HG02852 (cell line): ENCODE results near the gene SPRED1.
"Not testable (repeated sequence)": the region's sequence is repeated elsewhere in the genome, so short reads cannot be mapped to it uniquely, and the experiment has no call there.

Experiments
- ATAC-seq: cut with Tn5 transposase; IDR thresholded peaks from one replicate; pipeline ENCODE4 v1.9.1; 2021; ENCODE audit warnings: mild to moderate bottlenecking, moderate library complexity; ENCODE audit not compliant: unreplicated experiment

Gene SPRED1

DNA sequence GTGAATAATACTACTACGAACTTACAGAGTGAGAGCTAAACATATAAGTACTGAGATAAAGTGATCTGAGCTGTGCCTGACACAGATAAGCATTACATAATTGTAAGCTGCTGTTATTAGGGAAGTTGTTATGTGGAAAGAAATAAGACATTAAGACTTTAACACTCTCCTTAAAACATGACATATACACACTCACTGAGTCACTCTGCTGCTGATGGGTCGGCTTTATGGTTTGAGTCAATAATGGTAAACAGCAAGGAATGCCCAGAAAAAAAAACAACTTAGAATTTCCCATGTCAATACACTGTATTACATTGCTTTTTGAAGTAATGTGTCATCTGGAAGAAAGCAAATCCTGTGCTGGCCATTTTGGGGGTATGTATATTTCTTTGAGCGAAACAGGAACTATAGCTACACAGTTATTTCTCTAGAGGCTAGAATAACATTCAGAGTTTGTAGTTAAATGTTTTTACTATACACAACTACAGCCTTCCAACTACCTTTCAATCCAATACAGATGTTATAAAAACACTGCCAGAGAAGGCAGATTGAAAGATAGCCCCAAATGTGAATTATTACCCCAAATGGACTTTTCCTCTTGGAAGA lies 22.8 kb upstream of the SPRED1 start:
- no peak for ATAC-seq

DNA sequence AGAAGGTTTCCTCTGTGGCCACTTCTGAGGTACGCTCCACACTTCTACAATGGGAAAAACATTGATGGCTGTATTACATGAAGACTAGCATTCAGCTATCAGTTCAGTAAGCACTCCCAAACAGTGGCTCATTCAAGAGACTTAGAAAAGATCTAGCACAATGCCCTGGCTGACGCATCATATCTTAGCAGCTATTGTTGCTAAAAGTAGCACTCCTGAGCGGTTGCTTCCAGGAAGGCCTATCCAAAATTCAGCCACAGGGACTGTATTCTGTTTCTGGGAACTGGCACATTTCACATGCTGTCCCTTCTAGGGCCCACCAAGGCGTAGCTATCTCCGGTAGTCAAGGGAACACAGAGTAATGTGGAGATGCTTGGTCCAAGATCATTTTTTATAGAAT lies 21.2 kb upstream of the SPRED1 start:
- no peak for ATAC-seq

DNA sequence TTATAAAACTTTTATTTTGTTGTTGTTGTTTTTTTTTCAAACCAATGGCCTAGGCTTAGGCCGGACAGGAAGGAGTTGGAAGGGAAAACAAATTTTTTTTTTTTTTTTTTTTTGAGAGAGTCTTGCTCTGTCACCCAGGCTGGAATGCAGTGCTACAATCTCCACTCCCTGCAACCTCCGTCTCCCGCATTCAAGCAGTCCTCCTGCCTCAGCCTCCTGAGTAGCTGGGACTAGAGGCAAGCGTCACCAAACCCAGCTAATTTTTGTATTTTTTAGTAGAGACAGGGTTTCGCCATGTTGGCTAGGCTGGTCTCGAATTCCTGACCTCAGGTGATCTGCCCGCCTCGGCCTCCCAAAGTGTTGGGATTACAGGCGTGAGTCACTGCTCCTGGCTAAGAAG lies 15.6 kb upstream of the SPRED1 start:
- not testable (repeated sequence) for ATAC-seq

DNA sequence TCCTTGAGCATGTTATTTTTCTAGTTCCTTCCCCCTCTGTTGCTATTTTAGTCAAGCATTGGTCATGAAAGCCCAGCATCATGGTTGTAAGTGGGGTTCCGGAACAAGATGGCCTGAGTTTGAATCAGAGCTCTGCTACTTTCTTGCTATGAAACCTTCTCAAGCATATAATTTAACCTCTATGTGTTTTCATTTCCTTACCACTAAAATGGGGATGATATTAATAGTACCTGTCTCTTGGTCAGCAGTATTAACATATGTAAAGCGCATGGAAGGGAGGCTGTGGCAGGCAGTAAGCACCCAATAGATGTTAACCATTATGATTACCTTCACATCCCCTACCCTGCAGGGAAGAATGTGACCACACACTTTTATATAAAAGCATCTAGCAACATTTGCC lies 14.3 kb upstream of the SPRED1 start:
- ATAC-seq: peak; percentile 57

DNA sequence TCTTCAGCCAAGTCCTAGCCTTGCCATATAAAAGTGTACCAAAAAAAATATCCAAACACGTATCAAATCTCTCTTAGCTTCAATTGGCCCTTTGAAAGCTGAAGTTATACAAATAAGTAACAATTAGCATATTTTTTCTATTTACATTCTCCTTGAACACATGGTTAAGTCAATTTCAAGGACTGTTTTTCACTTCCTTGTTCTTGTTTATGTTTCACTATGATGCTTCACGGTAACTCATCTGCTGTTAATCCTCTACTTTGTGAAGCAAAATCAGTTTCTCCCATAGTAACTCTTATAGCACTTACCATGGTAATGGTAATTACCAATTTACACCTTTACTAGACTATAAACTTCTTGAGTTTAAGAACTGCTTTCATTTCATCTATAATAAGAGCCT lies 10.6 kb upstream of the SPRED1 start:
- peak; percentile 88 for ATAC-seq

DNA sequence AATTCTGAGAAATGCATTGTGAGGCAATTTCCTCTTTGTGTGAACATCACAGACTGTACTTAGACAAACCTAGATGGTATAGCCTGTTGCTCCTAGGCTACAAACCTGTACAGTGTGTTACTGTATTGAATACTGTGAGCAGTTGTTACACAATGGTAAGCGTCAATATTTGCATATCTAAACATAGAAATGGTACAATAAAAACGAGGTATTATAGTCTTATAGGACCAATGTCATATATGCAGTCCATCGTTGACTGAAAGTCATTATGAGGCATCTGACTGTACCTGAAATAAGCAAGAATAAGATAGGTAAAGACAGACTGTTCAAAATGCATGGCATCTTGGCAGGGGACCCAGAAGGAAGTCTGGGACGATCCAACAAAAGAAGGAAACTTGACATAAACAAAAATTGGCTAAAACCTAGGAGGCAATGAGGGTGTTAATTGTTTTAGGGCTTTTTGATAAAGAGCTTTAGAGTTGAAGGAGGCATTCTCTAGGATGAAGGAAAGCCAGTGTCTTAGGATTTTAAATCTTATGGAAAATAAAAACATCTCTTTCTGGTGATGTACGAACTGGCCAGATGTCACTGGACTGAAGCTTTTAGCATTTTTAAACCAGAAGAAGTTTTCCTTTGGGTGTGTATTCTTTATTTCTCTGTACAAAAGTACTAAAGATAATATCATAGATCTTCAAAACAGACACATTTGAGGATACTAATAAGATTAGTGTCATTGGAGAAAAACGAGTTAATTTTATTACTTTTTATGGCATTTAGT lies 9.2 kb upstream of the SPRED1 start:
- ATAC-seq: no peak

DNA sequence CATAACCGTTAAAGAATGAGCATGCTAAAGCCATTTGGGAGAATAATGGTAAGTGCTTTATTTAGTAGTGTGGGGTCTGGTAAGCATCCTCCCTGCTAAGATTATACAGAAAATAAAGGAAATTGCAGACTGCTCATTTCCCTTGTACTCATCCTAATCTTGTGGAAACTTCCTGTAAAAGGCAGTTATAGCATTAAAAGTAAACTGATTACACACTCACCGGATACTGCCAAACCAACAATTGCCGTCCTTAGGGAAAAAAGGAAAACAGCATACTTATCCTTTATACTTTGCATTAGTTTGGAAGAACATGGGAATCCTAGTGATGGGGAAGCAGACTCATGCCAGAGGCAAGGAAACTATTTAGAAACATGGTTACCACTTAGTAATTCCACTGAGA lies 5.3 kb upstream of the SPRED1 start:
- no peak for ATAC-seq

DNA sequence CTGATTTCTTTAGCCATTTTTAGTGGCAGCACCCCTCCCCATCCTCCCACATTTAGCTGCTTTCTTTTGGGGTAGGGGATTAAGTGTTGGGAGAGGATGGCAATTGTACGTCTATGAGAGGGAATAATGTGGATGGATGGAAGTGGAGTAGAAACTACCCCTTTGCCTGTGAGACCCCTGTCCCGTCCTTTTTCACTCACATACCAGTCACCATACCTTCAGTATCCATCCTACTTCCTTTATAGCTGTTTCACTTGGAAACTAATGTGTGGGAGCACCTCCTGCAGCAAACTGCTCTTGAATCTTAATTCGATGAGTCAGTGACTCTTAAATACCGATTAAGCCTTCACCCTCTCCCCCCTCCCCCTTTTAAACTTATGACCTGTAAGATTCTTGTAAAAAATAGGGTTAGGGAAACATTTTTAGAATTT lies 730 bp downstream of the SPRED1 start:
- ATAC-seq: no peak

DNA sequence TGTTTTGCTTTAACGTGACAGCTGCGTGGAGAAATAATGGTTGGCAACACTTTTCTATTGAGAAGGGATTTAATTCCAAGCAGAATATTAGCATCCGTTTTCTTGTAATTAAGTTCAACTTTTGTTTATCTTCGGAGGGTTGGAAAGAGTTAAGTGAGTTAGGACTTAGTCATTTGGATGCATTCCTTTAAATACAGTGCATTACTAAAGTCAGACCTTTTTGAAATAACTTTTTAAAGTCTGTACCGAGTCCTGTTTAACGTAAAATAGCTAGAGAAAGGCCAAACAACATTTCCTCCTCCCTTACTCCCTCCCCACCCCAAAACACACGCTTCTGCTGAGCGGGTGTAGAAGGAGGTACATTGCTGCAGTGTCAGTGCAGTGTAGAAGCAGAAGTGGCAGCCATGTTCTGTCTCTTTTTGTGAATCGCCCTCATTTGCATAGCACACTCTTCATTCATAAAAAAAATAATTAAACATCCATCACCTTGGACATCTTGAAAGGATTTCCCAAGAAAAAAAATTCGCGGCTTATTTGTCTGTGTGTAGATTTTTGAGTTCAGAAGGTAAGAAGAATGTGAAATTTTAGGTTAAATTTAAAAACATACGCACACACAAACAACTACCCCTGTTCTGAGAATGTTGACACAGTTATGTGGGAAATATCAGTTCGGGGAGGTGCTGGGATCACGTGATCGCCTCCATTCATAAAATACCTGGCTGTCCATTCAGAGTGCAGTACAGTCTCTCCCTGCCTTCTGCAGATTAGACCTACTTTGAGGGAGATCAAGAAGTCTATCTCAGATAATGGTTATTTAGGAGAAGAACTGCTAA lies 1.6 kb downstream of the SPRED1 start:
- ATAC-seq: peak; percentile 35

DNA sequence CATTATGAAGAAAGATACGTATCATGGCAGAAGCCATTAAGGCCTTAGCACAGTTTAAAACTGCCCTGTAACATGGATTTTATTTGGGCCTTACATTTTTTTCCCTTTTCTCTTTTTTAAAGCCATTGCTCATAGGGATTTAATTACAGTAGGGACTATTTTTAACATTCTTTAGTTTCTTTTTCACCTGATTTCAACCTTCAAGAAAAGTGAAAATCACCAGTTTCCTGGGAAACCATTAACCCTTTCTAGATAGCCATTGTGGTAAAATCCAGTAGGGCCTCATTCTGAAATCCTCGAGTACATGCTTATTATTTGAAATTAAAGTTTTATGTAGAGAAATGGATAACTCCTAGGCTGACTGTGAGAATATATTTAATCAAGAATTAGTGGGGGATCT lies 3.1 kb downstream of the SPRED1 start:
- ATAC-seq: no peak

DNA sequence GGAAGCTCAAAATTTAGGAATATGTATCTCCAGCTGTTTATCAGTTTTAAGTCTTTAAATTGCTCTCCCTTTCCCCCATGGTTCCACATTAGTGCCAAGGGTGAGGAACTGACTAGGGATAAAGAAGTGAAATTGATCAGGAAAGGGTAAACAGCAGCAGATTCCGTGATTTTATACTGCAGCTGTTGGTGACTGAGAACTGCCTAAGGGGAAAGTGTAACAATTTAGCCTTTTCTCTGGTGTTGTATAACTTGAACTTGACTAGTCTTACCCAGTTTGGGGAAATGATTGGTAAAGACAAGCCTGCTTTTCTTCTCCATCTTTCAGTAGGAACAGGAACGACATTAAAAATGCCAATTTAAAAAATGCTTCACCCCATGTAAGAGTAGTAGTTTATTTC lies 5.0 kb downstream of the SPRED1 start:
- ATAC-seq: no peak

DNA sequence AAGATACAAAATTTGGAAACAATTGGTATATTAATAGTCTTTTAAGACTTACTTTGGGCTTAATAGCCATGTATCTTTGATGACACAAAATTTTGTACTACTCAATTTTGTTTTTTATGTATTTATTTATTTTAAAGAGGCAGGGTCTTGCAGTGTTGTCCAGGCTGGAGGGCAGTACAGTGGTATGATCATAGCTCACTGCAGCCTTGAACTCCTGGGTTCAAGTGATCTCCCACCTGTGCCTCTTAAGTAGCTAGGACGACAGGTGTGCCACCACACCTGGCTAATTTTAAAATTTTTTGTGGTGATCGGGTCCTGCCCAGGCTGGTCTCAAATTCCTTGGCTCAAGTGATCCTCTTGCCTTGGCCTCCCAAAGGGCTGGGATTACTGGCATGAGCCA lies 6.5 kb downstream of the SPRED1 start:
- no peak for ATAC-seq

DNA sequence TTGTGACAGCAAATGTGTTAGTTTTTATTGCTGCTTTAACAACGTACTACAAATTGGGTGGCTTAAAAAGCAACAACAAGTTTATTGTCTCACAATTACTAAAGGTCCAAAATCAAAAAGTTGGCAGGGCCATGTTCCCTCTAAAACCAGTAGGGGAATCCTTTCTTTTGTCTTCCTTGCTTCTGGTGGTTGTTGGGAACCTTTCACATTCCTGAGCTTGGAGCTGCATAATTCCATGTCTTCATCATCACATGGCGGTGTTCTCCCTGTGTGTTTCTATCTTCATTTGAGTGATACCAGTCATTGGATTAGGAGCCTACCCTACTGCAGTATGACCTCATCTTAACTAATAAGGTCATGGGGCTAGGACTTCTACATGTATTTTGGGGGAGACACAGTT lies 7.4 kb downstream of the SPRED1 start:
- ATAC-seq: no peak

DNA sequence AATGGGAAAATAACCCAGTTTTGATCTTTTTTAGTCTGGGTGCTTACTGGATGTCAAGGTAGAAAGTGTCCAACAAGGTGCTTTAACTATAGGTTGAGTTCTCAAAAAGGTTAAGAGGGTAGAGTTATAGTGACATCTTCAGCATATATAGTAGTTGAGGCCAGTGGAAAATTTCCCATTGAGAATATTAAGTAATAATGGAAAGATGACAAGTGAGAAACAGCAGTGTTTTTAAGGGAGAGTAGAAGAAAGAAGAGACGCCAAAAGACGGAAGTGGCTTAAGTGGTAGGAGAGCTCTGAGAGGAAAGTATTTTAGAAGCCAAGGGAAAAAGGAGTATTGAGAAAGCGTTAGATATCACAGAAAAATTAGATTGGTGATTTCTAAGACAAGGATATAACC lies 10.6 kb downstream of the SPRED1 start:
- no peak for ATAC-seq

DNA sequence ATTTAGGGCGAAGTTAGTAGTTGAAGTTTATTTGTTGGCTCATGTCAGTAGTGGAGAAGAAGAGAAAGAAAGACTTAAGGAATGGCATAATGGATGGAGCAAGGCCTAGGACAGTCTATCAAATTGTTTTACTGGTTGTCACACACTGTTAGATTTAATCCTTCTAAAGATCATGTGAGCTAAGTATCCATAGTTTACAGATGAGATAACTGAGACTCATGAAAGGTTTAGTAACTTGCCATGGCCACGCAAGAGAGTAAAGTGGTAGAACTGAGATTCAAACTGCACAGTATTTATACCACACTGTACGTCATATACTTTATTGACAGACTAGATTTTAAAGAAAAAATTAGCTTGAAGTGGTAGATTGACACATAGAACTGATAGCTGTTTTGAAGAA lies 11.4 kb downstream of the SPRED1 start:
- no peak for ATAC-seq

DNA sequence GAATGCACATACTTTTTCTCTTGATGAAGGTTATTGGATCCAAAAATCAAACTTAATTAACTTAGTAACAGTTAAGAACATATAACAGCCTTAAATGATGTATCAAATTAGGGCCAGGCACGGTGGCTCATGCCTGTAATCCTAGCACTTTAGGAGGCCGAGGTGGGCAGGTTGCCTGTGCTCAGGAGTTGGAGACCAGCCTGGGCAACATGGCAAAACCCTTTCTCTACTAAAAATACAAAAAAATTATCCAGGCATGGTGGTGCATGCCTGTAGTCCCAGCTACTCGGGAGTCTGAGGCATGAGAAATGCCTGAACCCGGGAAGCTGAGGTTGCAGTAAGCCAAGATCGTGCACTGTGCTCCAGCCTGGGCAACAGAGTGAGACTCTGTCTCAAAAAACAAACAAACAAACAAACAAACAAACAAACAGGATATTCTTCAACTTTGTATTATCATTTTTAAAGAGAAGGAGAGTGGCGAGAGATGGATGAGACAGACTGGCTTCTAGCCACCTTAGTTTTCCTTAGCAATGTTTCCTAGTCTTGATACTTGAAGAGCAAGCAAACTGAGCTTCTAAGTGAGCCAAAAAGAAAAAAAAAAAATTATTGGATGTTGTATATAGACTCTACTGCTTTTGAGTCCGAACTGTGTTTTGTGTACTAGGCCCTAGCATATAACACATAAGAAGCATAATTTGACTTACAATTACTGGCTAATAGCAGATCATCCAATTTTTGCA lies 13.8 kb downstream of the SPRED1 start:
- ATAC-seq: no peak

DNA sequence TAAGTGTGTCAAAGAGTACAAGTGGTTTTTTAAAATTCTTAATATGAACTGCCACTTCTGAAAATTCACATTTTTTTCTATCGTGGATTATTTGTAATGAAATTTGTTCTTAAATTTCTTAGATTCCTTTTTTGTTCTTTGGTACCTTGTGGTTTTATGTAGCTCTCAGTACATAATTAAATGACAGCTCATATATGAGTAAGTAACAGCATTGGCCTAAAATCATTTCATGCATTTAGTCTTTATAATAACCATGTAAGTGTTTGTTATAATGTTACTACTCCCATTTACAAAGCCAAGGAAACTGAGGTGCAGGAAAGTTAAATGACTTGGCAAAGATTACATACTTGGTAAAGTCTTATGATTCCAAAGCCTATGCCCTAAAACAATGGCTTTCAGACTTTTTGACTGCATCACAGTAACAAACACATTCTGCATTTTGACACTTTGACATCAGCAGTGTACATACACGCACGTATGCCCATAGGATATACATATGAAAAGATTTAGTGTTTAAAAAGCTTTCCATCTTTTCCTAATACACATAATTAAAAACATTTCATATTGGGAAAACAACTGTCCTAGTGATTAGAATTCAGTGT lies 14.9 kb downstream of the SPRED1 start:
- ATAC-seq: no peak

DNA sequence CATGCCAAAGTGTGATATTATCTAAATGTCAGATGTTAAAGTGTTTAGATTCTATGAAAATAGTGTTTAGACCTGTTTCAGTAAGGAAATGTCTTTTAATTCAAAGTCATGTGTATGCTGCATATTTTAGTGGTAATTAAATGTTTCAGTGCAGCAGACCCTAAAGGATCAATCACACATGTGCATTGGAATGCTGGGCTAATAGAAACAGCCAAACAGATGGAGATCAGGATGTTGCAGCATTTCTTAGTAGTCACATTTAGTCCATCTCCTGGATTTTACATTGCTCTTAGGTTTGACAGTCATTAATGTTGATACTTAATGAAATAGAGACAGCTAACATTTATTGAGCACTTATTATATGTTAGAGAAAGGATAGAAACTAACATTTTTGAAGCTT lies 18.5 kb downstream of the SPRED1 start:
- ATAC-seq: no peak

DNA sequence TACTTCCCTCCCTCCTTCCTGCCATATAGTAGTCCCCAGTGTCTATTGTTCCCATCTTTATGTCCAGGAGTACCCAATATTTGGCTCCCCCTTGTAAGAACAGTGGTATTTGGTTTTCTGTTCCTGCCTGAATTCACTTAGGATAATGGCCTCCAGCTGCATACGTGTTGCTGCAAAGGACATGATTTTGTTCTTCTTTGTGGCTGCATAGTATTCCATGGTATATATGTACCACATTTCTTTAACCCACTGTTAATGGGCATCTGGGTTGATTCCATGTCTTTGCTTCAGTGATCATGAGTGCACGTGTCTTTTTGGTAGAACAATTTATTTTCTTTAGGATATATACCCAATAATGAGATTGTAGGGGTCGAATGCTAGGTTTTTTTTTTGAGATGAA lies 19.3 kb downstream of the SPRED1 start:
- ATAC-seq: no peak

DNA sequence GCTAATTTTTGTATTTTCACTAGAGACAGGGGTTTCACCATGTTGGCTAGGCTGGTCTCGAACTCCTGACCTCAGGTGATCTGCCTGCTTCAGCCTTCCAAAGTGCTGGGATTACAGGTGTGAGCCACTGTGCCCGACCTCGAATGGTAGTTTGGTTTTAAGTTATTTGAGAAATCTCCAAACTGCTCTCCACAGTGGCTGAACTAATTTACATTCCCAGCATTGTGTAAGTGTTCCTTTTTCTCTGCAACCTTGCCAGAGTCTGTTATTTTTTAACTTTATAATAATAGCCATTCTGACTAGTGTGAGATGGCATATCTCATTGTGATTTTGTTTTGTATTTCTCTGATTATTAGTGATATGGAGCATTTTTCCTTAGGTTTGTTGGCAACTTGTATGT lies 19.8 kb downstream of the SPRED1 start:
- ATAC-seq: not testable (repeated sequence)

DNA sequence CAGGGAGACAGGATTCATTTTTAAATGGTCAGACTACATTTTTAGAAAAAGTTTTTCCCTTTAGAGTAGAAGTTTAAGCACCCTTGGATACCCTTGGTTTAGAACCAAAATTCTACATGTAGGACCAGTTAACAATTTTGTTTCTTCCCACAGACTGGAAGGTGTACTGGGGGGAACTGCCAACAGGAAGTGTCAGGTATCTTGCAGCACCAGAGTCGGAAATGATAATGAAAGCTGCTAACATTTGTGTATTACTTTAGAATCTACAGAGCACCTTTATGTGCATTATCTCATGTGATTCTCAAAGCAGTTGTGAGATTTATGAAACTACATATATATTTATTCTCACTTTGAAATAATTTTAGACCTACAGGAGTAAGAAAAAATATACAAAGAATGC lies 21.5 kb downstream of the SPRED1 start:
- no peak for ATAC-seq
